Calu3 (cell line): ENCODE results near the gene JAKMIP2. TPM values are rescaled to one million over a fixed set of nuclear protein-coding genes. Genes with fewer than 3 reads are reported as not detected.

Experiments used
- BruUV-seq: library from RNA; stranded (reverse); fragments of 400-500 nt; replicated peaks from 2 replicates; lab custom pipeline; 2021; lab: Mats Ljungman, UMichigan
- CTCF ChIA-PET: fragments of 300-600 bp; sonication (Branson Sonifier 250); formaldehyde crosslinking; loops from one replicate; lab custom pipeline; 2022; ENCODE audit warnings: antibody characterized with exemption; lab: Charles Lee
- DNase-seq: peaks from one replicate; pipeline ENCODE4 v3.0.0; 2022
- H3K27ac Mint-ChIP-seq: one replicate; pipeline ENCODE4 v1.8.0; 2022; ENCODE audit warnings: mixed read lengths; ENCODE audit not compliant: unreplicated experiment
- H3K27me3 Mint-ChIP-seq: one replicate; pipeline ENCODE4 v1.8.0; 2022; ENCODE audit warnings: mixed read lengths; ENCODE audit not compliant: unreplicated experiment
- H3K36me3 Mint-ChIP-seq: one replicate; pipeline ENCODE4 v1.8.0; 2022; ENCODE audit warnings: mild to moderate bottlenecking, moderate library complexity, mixed read lengths; ENCODE audit not compliant: insufficient read depth, unreplicated experiment
- H3K4me1 Mint-ChIP-seq: one replicate; pipeline ENCODE4 v1.8.0; 2022; ENCODE audit warnings: mild to moderate bottlenecking, low read depth, mixed read lengths; ENCODE audit not compliant: unreplicated experiment
- H3K4me3 Mint-ChIP-seq: one replicate; pipeline ENCODE4 v1.8.0; 2022; ENCODE audit warnings: mild to moderate bottlenecking, low read depth, moderate library complexity, mixed read lengths; ENCODE audit not compliant: unreplicated experiment
- H3K9me3 Mint-ChIP-seq: one replicate; pipeline ENCODE4 v1.8.0; 2022; ENCODE audit warnings: low read depth, mixed read lengths; ENCODE audit not compliant: unreplicated experiment
- CTCF ChIP-seq: fragments of 200-600 bp; IDR thresholded peaks from one replicate; pipeline ENCODE4 v1.8.0; 2022; ENCODE audit warnings: antibody characterized with exemption; ENCODE audit not compliant: unreplicated experiment
- intact Hi-C: fragments of 100-400 bp; cut with micrococcal nuclease; formaldehyde crosslinking; loops from one replicate; pipeline ENCODE4 v1.10.0; 2022; ENCODE audit not compliant: unreplicated experiment
- total RNA-seq: library from RNA; stranded (reverse); gene quantifications from 2 replicates; pipeline ENCODE4 v1.2.3, GENCODE V29; 2022

The JAKMIP2 gene
- total RNA-seq, 1 experiment from 2014 or later: not detected

- Mint-ChIP-seq H3K27ac (no peak overlapping the region), H3K4me3 (no peak overlapping the region), H3K4me1 (no peaks in the 10 kb centered on the region), H3K36me3 (no peaks in the 10 kb centered on the region), H3K9me3 (no peaks in the 10 kb centered on the region), H3K27me3 (peaks cover 9% of the 10 kb centered on the region)
- no peak for DNase-seq
- intact Hi-C loops: no loop called here
- no peak for TF ChIP-seq CTCF
- no TSS peak for BruUV-seq
- CTCF ChIA-PET: no interaction called here
Measured at GRCh38 chr5:147740864-147741263, 41.7 kb downstream of the JAKMIP2 start.

DNA sequence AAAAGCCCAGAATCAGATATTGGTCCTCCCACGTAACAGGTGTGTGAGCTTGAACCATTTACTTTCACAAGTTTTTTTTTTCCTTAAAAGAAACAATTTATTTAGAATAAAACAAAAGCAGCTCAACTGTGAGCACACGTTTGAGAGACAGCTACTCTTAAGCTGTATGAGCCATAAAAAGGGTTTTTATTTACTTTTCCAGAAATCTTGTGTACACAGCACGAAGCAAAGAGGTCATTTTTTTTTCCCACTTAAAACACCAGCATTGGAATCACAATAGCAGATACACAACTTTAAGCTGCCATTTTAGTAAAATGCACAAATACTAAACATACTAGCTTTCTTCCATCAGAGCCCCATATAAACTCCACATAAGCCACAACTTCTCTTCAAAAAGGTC lies 44.6 kb downstream of the JAKMIP2 start:
- peaks cover 9% of the 10 kb centered on the region for H3K27me3 Mint-ChIP-seq

DNA sequence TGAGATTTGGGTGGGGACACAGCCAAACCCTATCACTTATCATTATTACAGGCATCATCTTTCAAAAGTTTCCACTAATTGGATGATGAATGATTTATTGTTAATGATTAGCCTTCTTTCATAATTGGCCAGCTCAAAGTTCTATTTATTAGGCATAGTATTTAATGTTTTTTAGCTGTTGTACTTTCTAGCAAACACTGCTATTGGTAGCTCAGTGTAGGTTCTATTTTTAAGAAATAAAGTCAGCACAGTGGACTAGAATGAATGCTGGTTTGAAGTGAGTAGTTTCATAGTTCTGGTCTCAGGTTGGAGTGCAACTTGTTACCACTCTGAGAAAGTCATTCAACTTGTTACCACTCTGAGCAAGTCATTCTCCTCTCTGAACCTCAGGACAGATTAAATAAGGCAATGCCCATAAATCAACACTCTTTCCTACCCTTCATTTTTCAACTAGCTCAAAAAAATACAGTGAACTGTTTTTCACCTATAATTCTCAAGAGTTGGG lies 46.9 kb downstream of the JAKMIP2 start:
- CTCF ChIA-PET: no interaction called here
- intact Hi-C loops: no loop called here
- Mint-ChIP-seq H3K9me3 (no peaks in the 10 kb centered on the region), H3K4me3 (no peak overlapping the region), H3K4me1 (no peaks in the 10 kb centered on the region), H3K27me3 (peaks cover 9% of the 10 kb centered on the region), H3K27ac (no peak overlapping the region), H3K36me3 (no peaks in the 10 kb centered on the region)
- BruUV-seq: no TSS peak
- TF ChIP-seq CTCF: no peak
- DNase-seq: no peak

More for the DNA sequence above, 44.6 kb downstream of the JAKMIP2 start:
- no peaks in the 10 kb centered on the region for H3K4me1 Mint-ChIP-seq
- CTCF ChIA-PET: no interaction called here
- no peak overlapping the region for H3K4me3 Mint-ChIP-seq
- no peak for DNase-seq
- no peak overlapping the region for H3K27ac Mint-ChIP-seq
- no peak for TF ChIP-seq CTCF
- H3K9me3 Mint-ChIP-seq: no peaks in the 10 kb centered on the region
- no peaks in the 10 kb centered on the region for H3K36me3 Mint-ChIP-seq
- no TSS peak for BruUV-seq
- intact Hi-C loops: no loop called here

- Mint-ChIP-seq H3K36me3 (no peaks in the 10 kb centered on the region), H3K27me3 (peaks cover 9% of the 10 kb centered on the region), H3K27ac (no peak overlapping the region), H3K4me3 (no peak overlapping the region), H3K9me3 (no peaks in the 10 kb centered on the region), H3K4me1 (no peaks in the 10 kb centered on the region)
- DNase-seq: no peak
- TF ChIP-seq CTCF: no peak
- CTCF ChIA-PET: no interaction called here
- BruUV-seq: no TSS peak
- intact Hi-C loops: no loop called here
Measured at GRCh38 chr5:147734894-147735293, 47.6 kb downstream of the JAKMIP2 start.
